Endodermal cell (in vitro differentiated cells): ENCODE data around the gene AQP5. TPM values are rescaled to one million over a fixed set of nuclear protein-coding genes. Genes with fewer than 3 reads are reported as not detected.

Source experiments
- DNase-seq: peaks from one replicate; pipeline ENCODE4 v3.0.0-alpha.2; 2017
- H3K27ac ChIP-seq: 2 replicates; pipeline ENCODE4 v1.5.1; 2013; ENCODE audit warnings: mild to moderate bottlenecking, low read depth, low read length, moderate library complexity
- H3K27me3 ChIP-seq: 2 replicates; pipeline ENCODE4 v1.6.1; 2013; ENCODE audit warnings: mild to moderate bottlenecking, low read length, moderate library complexity; ENCODE audit not compliant: insufficient read depth, control insufficient read depth, poor library complexity, severe bottlenecking
- H3K36me3 ChIP-seq: 2 replicates; pipeline ENCODE4 v1.7.0; 2013; ENCODE audit warnings: mild to moderate bottlenecking, low read length, moderate library complexity; ENCODE audit not compliant: control insufficient read depth, insufficient read depth
- H3K4me1 ChIP-seq: one replicate; pipeline ENCODE4 v1.7.0; 2013; ENCODE audit warnings: low read length; ENCODE audit not compliant: control insufficient read depth, insufficient read depth
- H3K4me3 ChIP-seq: 2 replicates; pipeline ENCODE4 v1.5.1; 2013; ENCODE audit warnings: mild to moderate bottlenecking, low read length, moderate library complexity
- H3K9ac ChIP-seq: 2 replicates; pipeline ENCODE4 v1.6.1; 2013; ENCODE audit warnings: mild to moderate bottlenecking, low read length, moderate library complexity; ENCODE audit not compliant: poor library complexity, severe bottlenecking; ENCODE audit errors: extremely low read depth
- H3K9me3 ChIP-seq: 2 replicates; pipeline ENCODE4 v1.6.1; 2013; ENCODE audit warnings: mild to moderate bottlenecking, low read length, moderate library complexity; ENCODE audit not compliant: control insufficient read depth
- H3K27ac Mint-ChIP-seq: 2 replicates; pipeline ENCODE4 v1.8.0; 2020; ENCODE audit warnings: mixed read lengths
- H3K27me3 Mint-ChIP-seq: 2 replicates; pipeline ENCODE4 v1.8.0; 2021; ENCODE audit warnings: mild to moderate bottlenecking, mixed read lengths; ENCODE audit not compliant: insufficient read depth
- H3K36me3 Mint-ChIP-seq: 2 replicates; pipeline ENCODE4 v1.8.0; 2020; ENCODE audit warnings: low read depth, mixed read lengths
- H3K4me1 Mint-ChIP-seq: 2 replicates; pipeline ENCODE4 v1.8.0; 2020; ENCODE audit warnings: mixed read lengths
- H3K4me3 Mint-ChIP-seq: 2 replicates; pipeline ENCODE4 v1.8.0; 2020; ENCODE audit warnings: mild to moderate bottlenecking, moderate library complexity, mixed read lengths
- H3K9me3 Mint-ChIP-seq: 2 replicates; pipeline ENCODE4 v1.8.0; 2020; ENCODE audit warnings: mild to moderate bottlenecking, mixed read lengths
- CTCF ChIP-seq: fragments of 200-600 bp; sonication (generic); conservative IDR thresholded peaks from 2 replicates; pipeline ENCODE4 v1.5.0; 2021; ENCODE audit warnings: antibody characterized with exemption, mild to moderate bottlenecking
- WGBS, 2 experiments: methylation state at CpG; one replicate each; pipeline versions ENCODE4 v1.1.5 to v1.1.7; 2013; ENCODE audit warnings: missing lambda C conversion rate in 2 of 2, mixed read lengths in 1 of 2; ENCODE audit not compliant: insufficient coverage in 1 of 2, insufficient read length in 1 of 2; 5-methylcytosine and 5-hydroxymethylcytosine counted together
- total RNA-seq, 2 donors: library from RNA; stranded (reverse); fragmentation: NEBNext Ultra II Directional in 1 of 2; extraction: Animal tissue kit (Norgen Biotek cat#: 25700) in 1 of 2; gene quantifications; 2 replicates in 1 of 2; 3 replicates in 1 of 2; pipeline ENCODE4 v1.2.1, GENCODE V29; 2021

The AQP5 gene
- total RNA-seq, 2 donors from 2014 or later, result 0.62 to 0.77 TPM

DNA sequence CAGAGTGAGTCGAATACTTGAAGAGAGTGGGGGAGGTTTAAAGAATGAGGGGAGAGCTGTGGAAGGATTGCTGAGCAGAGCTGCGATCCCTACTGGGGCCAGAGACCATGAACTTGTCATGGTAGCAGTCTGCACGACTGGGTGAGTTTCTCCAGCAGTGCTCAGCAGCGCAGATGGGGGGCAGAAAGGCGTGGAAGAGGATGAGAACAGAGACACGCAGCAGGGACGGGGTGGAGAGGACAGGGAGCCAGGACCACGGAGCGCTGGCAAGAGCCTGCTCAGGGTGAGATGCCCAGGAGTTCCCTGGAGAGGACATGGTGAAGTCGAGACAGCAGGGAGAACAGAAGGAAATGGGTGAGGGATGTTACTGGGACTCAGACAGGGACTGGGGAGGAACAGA lies 9.0 kb downstream of the AQP5 start:
- Mint-ChIP-seq H3K27me3 (peaks cover 28% of the 10 kb centered on the region), H3K27ac (no peak overlapping the region), H3K9me3 (no peaks in the 10 kb centered on the region), H3K4me3 (no peak overlapping the region), H3K36me3 (no peaks in the 10 kb centered on the region), H3K4me1 (no peaks in the 10 kb centered on the region)
- H3K4me1 ChIP-seq, result no peaks in the 10 kb centered on the region
- no peak overlapping the region for H3K27ac ChIP-seq
- no peaks in the 10 kb centered on the region for H3K9me3 ChIP-seq
- no peaks in the 10 kb centered on the region for H3K36me3 ChIP-seq
- TF ChIP-seq CTCF, result no peak
- DNase-seq, result peak; percentile 60
- peaks cover 51% of the 10 kb centered on the region for H3K27me3 ChIP-seq
- H3K4me3 ChIP-seq, result no peak overlapping the region
- WGBS, 2 experiments, result 84% methylated on average over 10 of the region's 10 CpGs
- no peak overlapping the region for H3K9ac ChIP-seq

GRCh38 chr12:49971141-49971540 lies 9.5 kb downstream of the AQP5 start:
- WGBS, 2 experiments, result 86 to 88% methylated on average over 2 to 6 of the region's 6 CpGs

DNA sequence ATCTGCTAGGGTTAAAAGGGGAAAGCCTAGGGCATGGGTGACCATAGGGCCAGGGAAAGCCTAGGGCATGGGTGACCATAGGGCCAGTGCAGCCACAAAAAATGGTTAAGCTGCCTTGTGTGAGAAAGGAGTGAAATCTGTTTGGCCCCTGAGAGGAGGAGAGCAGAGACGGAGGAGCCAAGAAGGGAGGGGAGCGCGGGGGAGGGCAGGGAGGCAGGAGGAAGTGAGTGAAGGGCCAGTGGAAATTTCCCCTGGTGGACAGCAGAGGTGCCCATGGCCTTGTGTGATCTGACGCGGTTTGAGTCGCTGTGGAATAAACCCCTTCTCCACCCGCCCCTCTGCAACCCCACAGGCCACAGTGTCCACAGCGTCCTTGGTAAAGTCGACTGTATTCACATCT lies 10.5 kb downstream of the AQP5 start:
- no peak overlapping the region for H3K9ac ChIP-seq
- peak; percentile 50 for DNase-seq
- WGBS, 2 experiments, result 84 to 93% methylated on average over 3 to 9 of the region's 9 CpGs
- no peaks in the 10 kb centered on the region for H3K9me3 Mint-ChIP-seq
- H3K36me3 Mint-ChIP-seq, result no peaks in the 10 kb centered on the region
- TF ChIP-seq CTCF, result no peak
- no peaks in the 10 kb centered on the region for H3K36me3 ChIP-seq
- H3K27ac ChIP-seq, result no peak overlapping the region
- H3K4me1 ChIP-seq, result no peaks in the 10 kb centered on the region
- no peaks in the 10 kb centered on the region for H3K9me3 ChIP-seq
- H3K4me1 Mint-ChIP-seq, result no peaks in the 10 kb centered on the region
- no peak overlapping the region for H3K4me3 Mint-ChIP-seq
- H3K27ac Mint-ChIP-seq, result no peak overlapping the region
- peaks cover 15% of the 10 kb centered on the region for H3K27me3 Mint-ChIP-seq
- no peak overlapping the region for H3K4me3 ChIP-seq
- peaks cover 39% of the 10 kb centered on the region for H3K27me3 ChIP-seq

More at GRCh38 chr12:49971141-49971540, 9.5 kb downstream of the AQP5 start:
- no peak for TF ChIP-seq CTCF
- Histone ChIP-seq H3K9me3 (no peaks in the 10 kb centered on the region), H3K27ac (no peak overlapping the region), H3K4me1 (no peaks in the 10 kb centered on the region), H3K9ac (no peak overlapping the region), H3K27me3 (peaks cover 46% of the 10 kb centered on the region), H3K36me3 (no peaks in the 10 kb centered on the region), H3K4me3 (no peak overlapping the region)
- Mint-ChIP-seq H3K27ac (no peak overlapping the region), H3K4me3 (no peak overlapping the region), H3K4me1 (no peaks in the 10 kb centered on the region), H3K27me3 (peaks cover 23% of the 10 kb centered on the region), H3K9me3 (no peaks in the 10 kb centered on the region), H3K36me3 (no peaks in the 10 kb centered on the region)
- DNase-seq, result peak; percentile 48
